ENCODE data around the gene MAFB. TPM values are rescaled to one million over a fixed set of nuclear protein-coding genes. Genes with fewer than 3 reads are reported as not detected.

Gene MAFB
- total RNA-seq, 4 donors from 2014 or later: 58.3 to 93.6 (median 88.7) TPM

- peaks cover 0 to 23% of the 10 kb centered on the region in 2 donors for H3K27me3 ChIP-seq
- no peak overlapping the region for H3K27ac ChIP-seq
- H3K4me1 ChIP-seq: no peaks in the 10 kb centered on the region
- H3K4me3 ChIP-seq: no peak overlapping the region
- 67 to 80% methylated on average over 6 of the region's 6 CpGs for WGBS, 2 donors
- no peak for DNase-seq (ENCODE audit: low spot score in 2 of 2)
- TF ChIP-seq CTCF (IDR thresholded peaks at IDR 0.05) (no peak), POLR2A (IDR thresholded peaks at IDR 0.05) (no peak), EP300 (IDR thresholded peaks at IDR 0.05) (no peak)
- no peaks in the 10 kb centered on the region for H3K9me3 ChIP-seq
- H3K36me3 ChIP-seq: no peaks in the 10 kb centered on the region
Observed at GRCh38 chr20:40713508-40713907, 24.5 kb upstream of the MAFB start.

- Histone ChIP-seq H3K36me3 (no peaks in the 10 kb centered on the region), H3K9me3 (no peaks in the 10 kb centered on the region), H3K27ac (no peak overlapping the region), H3K4me3 (no peak overlapping the region), H3K27me3 (peaks cover 0 to 23% of the 10 kb centered on the region in 2 donors), H3K4me1 (no peaks in the 10 kb centered on the region)
- WGBS, 2 donors: 67 to 73% methylated on average over 13 of the region's 13 CpGs
- no peak for DNase-seq (ENCODE audit: low spot score in 2 of 2)
- TF ChIP-seq CTCF (IDR thresholded peaks at IDR 0.05) (no peak), POLR2A (IDR thresholded peaks at IDR 0.05) (no peak), EP300 (IDR thresholded peaks at IDR 0.05) (no peak)
Observed at GRCh38 chr20:40711079-40711478, 22.0 kb upstream of the MAFB start.

- Histone ChIP-seq H3K4me3 (no peak overlapping the region), H3K4me1 (no peaks in the 10 kb centered on the region), H3K27ac (no peak overlapping the region), H3K36me3 (no peaks in the 10 kb centered on the region), H3K9me3 (no peaks in the 10 kb centered on the region), H3K27me3 (peaks cover 0 to 23% of the 10 kb centered on the region in 2 donors)
- no peak for TF ChIP-seq POLR2A (IDR thresholded peaks at IDR 0.05)
- whole genome bisulfite sequencing, 2 donors: 46 to 53% methylated on average over 13 of the region's 13 CpGs
- DNase-seq (ENCODE audit: low spot score in 2 of 2): no peak
Observed at GRCh38 chr20:40710603-40711002, 21.6 kb upstream of the MAFB start.

GRCh38 chr20:40706977-40707582, 18.0 kb upstream of the MAFB start:
- Histone ChIP-seq H3K9me3 (no peaks in the 10 kb centered on the region), H3K4me1 (no peaks in the 10 kb centered on the region), H3K36me3 (no peaks in the 10 kb centered on the region), H3K27me3 (peaks cover 0 to 17% of the 10 kb centered on the region in 2 donors), H3K4me3 (no peak overlapping the region), H3K27ac (no peak overlapping the region)
- no peak for TF ChIP-seq EP300 (IDR thresholded peaks at IDR 0.05)
- TF ChIP-seq POLR2A (IDR thresholded peaks at IDR 0.05): no peak
- no peak for TF ChIP-seq CTCF (IDR thresholded peaks at IDR 0.05)
- WGBS, 2 donors: 64 to 70% methylated on average over 3 of the region's 3 CpGs
- no peak for DNase-seq (ENCODE audit: low spot score in 2 of 2)

GRCh38 chr20:40705413-40705812, 16.4 kb upstream of the MAFB start:
- WGBS, 2 donors: 95 to 96% methylated on average over 3 of the region's 3 CpGs
- no peaks in the 10 kb centered on the region for H3K9me3 ChIP-seq
- no peak for TF ChIP-seq CTCF (IDR thresholded peaks at IDR 0.05)
- no peak for TF ChIP-seq POLR2A (IDR thresholded peaks at IDR 0.05)
- TF ChIP-seq EP300 (IDR thresholded peaks at IDR 0.05): no peak
- no peak overlapping the region for H3K4me3 ChIP-seq
- no peaks in the 10 kb centered on the region for H3K4me1 ChIP-seq
- H3K27ac ChIP-seq: no peak overlapping the region
- no peaks in the 10 kb centered on the region for H3K36me3 ChIP-seq
- DNase-seq (ENCODE audit: low spot score in 2 of 2): no peak
- H3K27me3 ChIP-seq: peaks cover 0 to under 1% of the 10 kb centered on the region in 2 donors

GRCh38 chr20:40704828-40705227, 15.8 kb upstream of the MAFB start:
- Histone ChIP-seq H3K9me3 (no peaks in the 10 kb centered on the region), H3K4me1 (no peaks in the 10 kb centered on the region), H3K27ac (no peak overlapping the region), H3K27me3 (no peaks in the 10 kb centered on the region), H3K36me3 (no peaks in the 10 kb centered on the region), H3K4me3 (no peak overlapping the region)
- WGBS, 2 donors: 41 to 73% methylated on average over 4 of the region's 4 CpGs
- no peak for DNase-seq (ENCODE audit: low spot score in 2 of 2)
- TF ChIP-seq CTCF (IDR thresholded peaks at IDR 0.05): no peak
- no peak for TF ChIP-seq POLR2A (IDR thresholded peaks at IDR 0.05)
- TF ChIP-seq EP300 (IDR thresholded peaks at IDR 0.05): no peak
